Subcutaneous adipose tissue (tissue), 4 donors: Measurements from ENCODE around the gene CIAO3. TPM values are rescaled to one million over a fixed set of nuclear protein-coding genes. Genes with fewer than 3 reads are reported as not detected.

ENCODE experiments used
- total RNA-seq, 4 donors: library from RNA; depleted of rRNA; stranded (reverse); fragments of >200 nt; gene quantifications; one replicate each; pipeline ENCODE4 v1.1.0, GENCODE V29; 2016
- TF ChIP-seq, protein P1 (sequence below): fragments of 450-650 bp; IDR thresholded peaks from one replicate; pipeline ENCODE4 v1.5.1; 2016; ENCODE audit warnings: low read depth, mild to moderate bottlenecking, control low read depth, antibody characterized with exemption, moderate library complexity

CIAO3 gene
- total RNA-seq, 4 donors from 2014 or later: 17.6 to 39.0 (median 22.5) TPM

DNA sequence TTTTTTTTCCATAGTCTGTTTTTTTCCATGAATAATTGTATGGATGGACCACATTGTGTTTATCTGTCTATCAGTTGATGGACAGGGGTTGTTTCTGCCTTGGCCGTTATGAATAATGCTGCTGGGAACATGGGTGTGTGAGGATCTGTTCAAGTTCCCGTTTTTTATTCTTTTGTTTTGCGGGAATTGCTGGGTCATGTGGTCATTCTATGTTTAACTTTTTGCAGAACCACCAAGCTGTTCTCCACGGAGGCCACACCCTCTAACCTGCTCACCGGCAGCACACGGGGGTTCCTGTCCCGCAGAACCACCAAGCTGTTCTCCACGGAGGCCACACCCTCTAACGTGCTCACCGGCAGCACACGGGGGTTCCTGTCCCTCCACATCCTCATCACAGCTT, 13.9 kb upstream of the CIAO3 start:
- TF ChIP-seq, protein P1, sequence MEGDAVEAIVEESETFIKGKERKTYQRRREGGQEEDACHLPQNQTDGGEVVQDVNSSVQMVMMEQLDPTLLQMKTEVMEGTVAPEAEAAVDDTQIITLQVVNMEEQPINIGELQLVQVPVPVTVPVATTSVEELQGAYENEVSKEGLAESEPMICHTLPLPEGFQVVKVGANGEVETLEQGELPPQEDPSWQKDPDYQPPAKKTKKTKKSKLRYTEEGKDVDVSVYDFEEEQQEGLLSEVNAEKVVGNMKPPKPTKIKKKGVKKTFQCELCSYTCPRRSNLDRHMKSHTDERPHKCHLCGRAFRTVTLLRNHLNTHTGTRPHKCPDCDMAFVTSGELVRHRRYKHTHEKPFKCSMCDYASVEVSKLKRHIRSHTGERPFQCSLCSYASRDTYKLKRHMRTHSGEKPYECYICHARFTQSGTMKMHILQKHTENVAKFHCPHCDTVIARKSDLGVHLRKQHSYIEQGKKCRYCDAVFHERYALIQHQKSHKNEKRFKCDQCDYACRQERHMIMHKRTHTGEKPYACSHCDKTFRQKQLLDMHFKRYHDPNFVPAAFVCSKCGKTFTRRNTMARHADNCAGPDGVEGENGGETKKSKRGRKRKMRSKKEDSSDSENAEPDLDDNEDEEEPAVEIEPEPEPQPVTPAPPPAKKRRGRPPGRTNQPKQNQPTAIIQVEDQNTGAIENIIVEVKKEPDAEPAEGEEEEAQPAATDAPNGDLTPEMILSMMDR: no peak

DNA sequence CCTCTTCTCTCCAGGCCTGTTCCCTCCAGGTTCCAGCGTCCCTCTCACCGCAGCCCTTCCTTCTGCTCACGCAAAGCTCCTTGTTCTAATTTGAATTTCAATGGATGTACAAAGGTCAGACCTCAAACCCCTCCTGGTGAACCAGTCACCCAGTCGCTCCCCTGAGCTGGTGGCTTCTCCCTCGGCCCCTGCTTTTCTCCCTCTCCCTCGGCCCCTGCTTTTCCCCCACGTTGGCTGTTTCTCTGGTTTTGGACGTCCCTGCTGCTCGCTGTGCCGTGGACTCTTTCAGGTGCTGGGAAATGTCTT, 11.2 kb upstream of the CIAO3 start:
- TF ChIP-seq, protein P1: no peak

GRCh38 chr16:751152-752006, 10.6 kb upstream of the CIAO3 start:
- TF ChIP-seq, protein P1: no peak

DNA sequence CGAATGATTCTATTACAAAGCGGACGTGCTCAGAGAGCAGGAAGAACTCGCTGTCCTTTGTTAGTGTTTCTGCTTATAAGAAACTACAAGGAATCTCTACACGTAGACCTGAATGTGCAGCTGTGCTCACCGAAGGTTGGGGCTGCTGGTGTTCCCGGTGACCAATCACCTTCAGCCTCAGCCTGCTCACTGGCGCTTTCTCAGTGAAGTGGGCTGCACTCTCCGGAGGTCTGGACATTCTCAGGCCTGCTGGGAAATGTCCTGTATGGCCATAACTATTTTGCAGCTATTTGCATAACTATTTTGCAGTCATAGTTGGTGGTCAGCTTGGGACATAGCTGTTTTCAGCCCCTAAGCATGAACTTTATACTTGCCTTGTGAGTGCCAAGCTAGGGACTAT, 9.7 kb upstream of the CIAO3 start:
- TF ChIP-seq, protein P1: no peak

DNA sequence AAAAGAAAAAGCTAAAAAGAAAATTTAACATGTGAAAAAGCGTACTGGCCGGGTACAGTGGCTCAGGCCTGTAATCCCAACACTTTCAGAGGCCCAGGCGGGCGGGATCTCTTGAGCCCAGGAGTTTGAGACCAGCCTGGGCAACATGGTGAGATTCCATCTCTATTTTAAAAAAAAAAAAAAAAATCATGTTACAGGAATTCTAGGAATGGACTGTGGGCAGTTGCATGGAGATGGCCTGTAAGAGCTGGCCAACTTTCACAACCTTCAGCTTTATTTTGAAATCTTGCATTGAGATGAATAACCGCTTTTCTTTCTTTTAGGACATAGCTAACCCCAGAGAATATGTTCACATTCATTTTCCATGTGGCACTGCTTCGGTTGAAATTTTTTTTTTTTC, 8.2 kb upstream of the CIAO3 start:
- TF ChIP-seq, protein P1: no peak

GRCh38 chr16:747978-748746, 7.4 kb upstream of the CIAO3 start:
- TF ChIP-seq, protein P1: no peak

GRCh38 chr16:746637-747036, 5.8 kb upstream of the CIAO3 start:
- TF ChIP-seq, protein P1: no peak
